Neutrophil (primary cell): ENCODE data around the gene SOX10.

Experiments
- H3K27ac ChIP-seq: fragments of 200-600 bp; sonication (generic); 2 replicates; pipeline ENCODE4 v1.5.1; 2016; ENCODE audit warnings: mild to moderate bottlenecking, moderate library complexity
- H3K27me3 ChIP-seq: fragments of 200-600 bp; sonication (generic); 2 replicates; pipeline ENCODE4 v1.6.0; 2016; ENCODE audit warnings: mild to moderate bottlenecking
- H3K36me3 ChIP-seq: fragments of 200-600 bp; sonication (generic); 2 replicates; pipeline ENCODE4 v1.5.1; 2017
- H3K4me1 ChIP-seq, 2 experiments: fragments of 200-600 bp in 1 of 2; sonication (generic) in 1 of 2; 1 replicate in 1 of 2; 2 replicates in 1 of 2; pipeline versions ENCODE4 v1.5.1 to v1.6.1; 2013 to 2016; ENCODE audit warnings: low read depth in 1 of 2, low read length in 1 of 2, mild to moderate bottlenecking in 1 of 2, moderate library complexity in 1 of 2; ENCODE audit not compliant: control insufficient read depth in 1 of 2, insufficient read depth in 1 of 2
- H3K4me3 ChIP-seq, 2 experiments: fragments of 200-600 bp in 1 of 2; sonication (generic) in 1 of 2; 1 replicate in 1 of 2; 2 replicates in 1 of 2; pipeline ENCODE4 v1.5.1; 2013 to 2016; ENCODE audit warnings: low read depth in 1 of 2, low read length in 1 of 2, mild to moderate bottlenecking in 1 of 2, moderate library complexity in 1 of 2
- H3K9me3 ChIP-seq: fragments of 200-600 bp; sonication (generic); 2 replicates; pipeline ENCODE4 v1.5.1; 2016
- CTCF ChIP-seq: fragments of 200-600 bp; sonication (generic); IDR thresholded peaks from 2 replicates; pipeline ENCODE4 v1.5.1; 2016; ENCODE audit warnings: antibody characterized with exemption

SOX10 gene

GRCh38 chr22:37943825-37944198 lies 40.5 kb downstream of the SOX10 start:
- Histone ChIP-seq H3K4me3 (no peak overlapping the region), H3K4me1 (no peaks in the 10 kb centered on the region), H3K27ac (no peak overlapping the region), H3K27me3 (no peaks in the 10 kb centered on the region), H3K9me3 (no peaks in the 10 kb centered on the region), H3K36me3 (peaks cover 38% of the 10 kb centered on the region)
- no peak for TF ChIP-seq CTCF

- no peak overlapping the region for H3K27ac ChIP-seq
- H3K4me1 ChIP-seq: no peaks in the 10 kb centered on the region
- H3K9me3 ChIP-seq: no peaks in the 10 kb centered on the region
- H3K4me3 ChIP-seq: no peak overlapping the region
- no peaks in the 10 kb centered on the region for H3K27me3 ChIP-seq
- peaks cover 41% of the 10 kb centered on the region for H3K36me3 ChIP-seq
- no peak for TF ChIP-seq CTCF
Measured at GRCh38 chr22:37943136-37943824, 41.1 kb downstream of the SOX10 start.

- Histone ChIP-seq H3K4me1 (no peaks in the 10 kb centered on the region), H3K36me3 (peaks cover 51% of the 10 kb centered on the region), H3K27me3 (no peaks in the 10 kb centered on the region), H3K4me3 (no peak overlapping the region), H3K9me3 (no peaks in the 10 kb centered on the region), H3K27ac (no peak overlapping the region)
- TF ChIP-seq CTCF: no peak
Measured at GRCh38 chr22:37942133-37942532, 42.2 kb downstream of the SOX10 start.

- Histone ChIP-seq H3K9me3 (no peaks in the 10 kb centered on the region), H3K4me1 (no peaks in the 10 kb centered on the region), H3K27me3 (no peaks in the 10 kb centered on the region), H3K36me3 (peaks cover 54% of the 10 kb centered on the region), H3K4me3 (no peak overlapping the region), H3K27ac (peak overlapping the region; percentile 33)
- no peak for TF ChIP-seq CTCF
Measured at GRCh38 chr22:37940698-37941376, 43.5 kb downstream of the SOX10 start.

- H3K27me3 ChIP-seq: no peaks in the 10 kb centered on the region
- H3K27ac ChIP-seq: no peak overlapping the region
- H3K4me1 ChIP-seq: peaks cover 0 to 7% of the 10 kb centered on the region in 2 experiments
- peak; percentile 89 for TF ChIP-seq CTCF
- H3K4me3 ChIP-seq: no peak overlapping the region
- peaks cover 49% of the 10 kb centered on the region for H3K36me3 ChIP-seq
- H3K9me3 ChIP-seq: no peaks in the 10 kb centered on the region
Measured at GRCh38 chr22:37933711-37934376, 50.5 kb downstream of the SOX10 start.
